GM21360 (cell line): ENCODE measurements around the gene GDF3.
"Not testable (repeated sequence)": the region's sequence is repeated elsewhere in the genome, so short reads cannot be mapped to it uniquely, and the experiment has no call there.

Experiments used
- ATAC-seq: cut with Tn5 transposase; IDR thresholded peaks from one replicate; pipeline ENCODE4 v1.9.1; 2021; ENCODE audit warnings: mild to moderate bottlenecking, moderate library complexity; ENCODE audit not compliant: unreplicated experiment

Gene GDF3

DNA sequence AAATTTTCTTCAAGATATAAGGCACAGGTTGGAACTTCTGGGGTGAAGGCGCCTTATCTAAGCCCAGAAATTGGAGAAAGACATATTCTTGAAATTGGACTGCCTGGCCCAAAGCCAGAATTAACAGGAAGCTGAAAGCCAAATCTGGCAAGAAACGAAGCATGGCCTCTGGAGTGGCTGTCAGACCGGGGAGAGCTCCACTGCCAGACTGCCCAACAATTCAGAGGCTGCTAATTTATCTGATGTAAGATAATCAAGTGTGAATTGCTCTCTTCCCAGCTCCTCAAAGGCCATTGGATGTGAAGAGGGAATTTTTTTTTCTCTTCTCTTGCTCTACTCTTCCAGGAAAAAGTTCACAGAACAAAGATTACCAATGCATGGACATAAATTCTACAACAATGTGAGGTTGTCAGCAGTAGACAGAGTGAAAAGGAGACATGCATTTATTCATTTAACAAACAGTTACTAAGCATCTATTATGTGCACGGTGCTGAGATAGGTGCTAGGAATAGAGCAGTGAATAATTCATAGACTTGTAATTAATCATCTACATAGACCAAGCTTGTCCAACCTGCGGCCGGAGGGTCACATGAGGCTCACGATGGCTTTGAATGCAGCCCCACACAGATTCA lies at the start of gene GDF3:
Gene GDF3, minus strand, starts transcription at position 210 of the 632 bp plus-strand sequence. Its CDS starts 47 bp downstream, at position 163.
- no peak for ATAC-seq

GRCh38 chr12:7732993-7733392 lies 37.4 kb upstream of the GDF3 start:
- no peak for ATAC-seq

GRCh38 chr12:7731486-7731885 lies 35.9 kb upstream of the GDF3 start:
- ATAC-seq = no peak

GRCh38 chr12:7730984-7731383 lies 35.4 kb upstream of the GDF3 start:
- not testable (repeated sequence) for ATAC-seq

DNA sequence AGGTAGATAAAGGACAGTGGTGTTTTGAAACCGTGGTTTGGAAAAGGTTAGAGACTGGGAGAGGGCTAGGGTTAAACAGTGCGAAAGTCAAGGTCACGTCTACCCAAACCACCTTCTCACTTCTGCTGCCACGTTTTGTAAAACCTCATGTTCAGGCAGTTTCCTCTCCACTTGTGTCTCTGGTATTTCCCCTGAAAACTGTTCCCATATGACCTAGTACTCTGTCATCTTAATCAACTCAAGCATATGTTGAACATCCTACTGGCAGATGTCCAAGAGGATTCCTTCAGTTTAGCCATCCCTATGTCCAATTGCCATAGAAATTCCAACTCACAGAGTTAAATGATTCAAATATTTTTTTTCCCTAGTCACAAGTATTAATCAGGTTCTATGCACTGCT lies 34.2 kb upstream of the GDF3 start:
- ATAC-seq = no peak

GRCh38 chr12:7723926-7724325 lies 28.4 kb upstream of the GDF3 start:
- ATAC-seq = no peak

- ATAC-seq = no peak
Observed at GRCh38 chr12:7719946-7720730, 24.6 kb upstream of the GDF3 start.

GRCh38 chr12:7716381-7716780 lies 20.8 kb upstream of the GDF3 start:
- ATAC-seq = no peak

DNA sequence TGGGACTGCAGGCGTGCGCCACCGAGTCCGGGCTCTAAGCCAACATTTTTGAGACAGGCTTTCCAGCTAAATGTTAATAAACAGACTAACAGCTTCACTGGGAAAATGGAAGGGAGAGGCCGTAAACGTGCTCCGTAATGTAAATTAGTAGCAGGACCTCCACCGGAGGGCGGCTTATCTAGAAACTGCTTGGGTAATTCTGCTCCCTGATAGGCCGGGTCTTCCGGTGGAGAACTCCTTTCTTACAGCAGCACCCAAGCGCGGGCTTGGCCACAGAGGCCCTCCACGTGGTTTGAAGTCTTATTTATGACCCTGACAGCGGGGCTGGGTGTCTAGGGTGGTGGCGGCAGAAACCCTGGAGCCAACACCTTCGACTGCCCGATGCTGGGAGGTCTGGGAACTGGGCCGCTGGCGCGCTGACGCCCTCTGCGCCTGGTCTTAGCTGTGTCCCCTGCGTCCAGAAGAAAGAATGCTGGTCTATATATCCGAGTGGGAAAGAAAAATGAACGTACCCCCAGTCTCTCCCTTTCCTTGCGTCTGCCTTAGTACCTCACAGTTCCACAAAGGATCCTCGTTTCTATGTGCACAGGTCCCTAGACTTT lies 17.4 kb upstream of the GDF3 start:
- no peak for ATAC-seq

DNA sequence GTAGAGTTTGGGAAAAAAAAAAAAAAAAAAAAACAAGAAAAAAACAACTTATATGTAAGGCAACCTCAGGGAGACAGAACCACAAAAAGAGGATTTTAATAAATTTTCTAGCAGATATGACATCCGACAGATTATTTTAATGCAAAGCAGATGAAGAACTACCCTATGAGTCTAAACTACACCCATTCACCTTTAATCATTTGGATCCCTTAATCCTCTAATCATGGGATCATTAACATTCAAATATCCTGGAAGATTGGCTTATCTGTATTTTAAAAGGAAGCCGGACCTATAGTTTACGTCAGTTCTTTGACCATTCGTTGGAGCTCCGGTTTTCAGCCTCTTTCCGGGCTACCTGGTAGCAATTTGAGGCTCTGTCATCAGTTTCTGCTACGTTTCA lies 15.6 kb upstream of the GDF3 start, which contains the start of gene DPPA3:
Gene DPPA3, plus strand, starts transcription at position 301 of the 400 bp plus-strand sequence. CDS start 138 bp downstream, outside the sequence.
- ATAC-seq = no peak

DNA sequence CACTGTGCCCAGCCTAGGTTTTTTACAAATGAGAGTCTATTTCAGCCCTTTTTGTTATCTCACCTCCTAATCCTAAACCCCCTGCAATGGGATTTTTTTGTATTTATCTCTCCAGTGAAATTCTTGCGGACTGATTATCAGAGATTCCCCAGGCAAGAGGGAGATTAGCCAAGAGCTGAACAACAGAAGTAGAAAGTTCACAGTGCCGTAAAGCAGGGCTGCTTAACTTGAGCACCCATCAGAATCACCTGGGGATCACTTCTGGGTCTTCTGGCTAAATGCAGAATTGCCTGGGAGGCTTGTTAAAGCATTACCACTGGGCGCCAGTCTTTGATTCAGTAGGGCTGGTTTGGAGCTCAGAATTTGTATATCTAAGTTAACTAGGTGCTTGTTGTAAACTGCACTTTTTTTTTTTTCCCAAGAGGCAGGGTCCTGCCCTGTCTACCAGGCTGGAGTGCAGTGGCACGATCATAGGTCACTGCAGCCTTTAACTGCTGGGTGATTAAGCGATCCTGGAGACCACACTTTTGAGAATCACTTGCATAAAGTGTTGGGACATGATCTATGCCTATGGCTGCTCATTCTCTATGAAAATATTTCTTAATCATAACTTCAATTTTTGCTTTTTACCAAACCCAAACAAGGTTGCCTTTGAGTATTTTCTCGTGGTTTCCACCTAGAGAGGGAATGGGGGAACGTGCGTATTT lies 14.5 kb upstream of the GDF3 start:
- no peak for ATAC-seq

GRCh38 chr12:7705846-7706245 lies 10.3 kb upstream of the GDF3 start:
- no peak for ATAC-seq

DNA sequence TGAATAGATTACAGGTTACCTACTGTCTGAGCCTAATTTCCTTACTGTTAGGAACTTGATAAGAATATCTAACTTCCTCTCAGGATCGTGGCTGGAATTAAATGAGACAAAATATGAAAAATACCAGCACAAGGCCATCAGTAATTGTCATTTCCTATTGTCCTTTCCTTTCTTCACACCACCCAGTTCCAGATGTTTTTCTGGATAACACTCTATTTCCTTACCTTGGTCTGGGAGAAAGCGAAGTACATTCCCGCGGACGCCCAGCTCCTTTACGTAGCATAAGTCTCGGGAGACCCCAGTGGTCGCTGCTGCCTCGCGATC lies 376 bp downstream of the GDF3 start:
- ATAC-seq = no peak

DNA sequence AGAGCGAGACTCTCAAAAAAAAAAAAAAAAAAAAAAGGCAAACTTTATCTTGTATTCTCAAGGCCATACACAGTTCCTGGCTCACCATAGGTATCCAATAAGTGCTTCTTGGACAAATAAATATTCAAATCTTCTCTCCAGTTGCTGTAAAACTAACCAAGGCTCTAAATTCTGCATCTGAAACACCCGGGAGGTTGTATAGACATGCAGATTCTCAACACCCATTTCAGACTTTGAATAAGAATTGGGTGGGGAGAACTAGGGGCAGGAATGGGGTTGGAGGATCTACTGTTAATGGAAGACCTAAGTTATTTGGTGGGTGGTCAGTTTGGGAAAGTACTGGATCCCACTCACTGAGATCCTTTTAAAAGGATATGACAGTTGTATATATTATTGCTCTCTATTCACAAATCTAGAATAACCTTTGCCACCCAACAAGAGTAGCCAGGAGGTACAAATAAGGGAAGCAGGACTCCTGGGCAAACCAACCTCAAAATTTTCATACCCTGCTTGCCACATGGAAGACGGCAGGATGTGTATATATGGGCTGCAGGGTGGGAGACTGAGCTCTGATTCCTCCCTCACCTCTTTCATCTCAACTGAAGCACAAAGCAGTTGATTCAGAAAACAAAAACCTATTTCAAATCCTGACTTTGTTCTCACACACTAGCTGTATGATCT lies 879 bp downstream of the GDF3 start:
- ATAC-seq = no peak

DNA sequence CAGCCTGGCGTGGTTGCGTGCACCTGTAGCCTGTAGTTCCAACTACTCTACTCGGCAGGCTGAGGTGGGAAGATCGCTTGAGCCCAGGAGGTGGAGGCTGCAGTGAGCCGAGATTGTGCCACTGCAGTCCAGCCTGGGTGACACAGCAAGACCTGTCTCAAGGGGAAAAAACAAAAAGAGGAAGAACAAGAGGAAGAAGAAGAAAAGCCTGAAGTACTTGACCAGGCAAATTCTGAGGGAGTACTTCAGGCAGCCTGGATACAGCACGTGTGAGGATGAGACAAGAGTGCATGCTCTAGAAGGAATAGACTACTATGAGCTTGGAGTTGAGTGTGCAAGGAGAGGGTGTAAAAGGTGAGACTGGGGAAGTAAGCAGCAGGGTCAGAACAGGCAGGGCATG lies 1.8 kb downstream of the GDF3 start:
- no peak for ATAC-seq

- ATAC-seq = no peak
Observed at GRCh38 chr12:7681535-7681934, 14.0 kb downstream of the GDF3 start.

GRCh38 chr12:7679251-7680045 lies 16.1 kb downstream of the GDF3 start:
- no peak for ATAC-seq

GRCh38 chr12:7678744-7679143 lies 16.8 kb downstream of the GDF3 start:
- ATAC-seq = no peak

DNA sequence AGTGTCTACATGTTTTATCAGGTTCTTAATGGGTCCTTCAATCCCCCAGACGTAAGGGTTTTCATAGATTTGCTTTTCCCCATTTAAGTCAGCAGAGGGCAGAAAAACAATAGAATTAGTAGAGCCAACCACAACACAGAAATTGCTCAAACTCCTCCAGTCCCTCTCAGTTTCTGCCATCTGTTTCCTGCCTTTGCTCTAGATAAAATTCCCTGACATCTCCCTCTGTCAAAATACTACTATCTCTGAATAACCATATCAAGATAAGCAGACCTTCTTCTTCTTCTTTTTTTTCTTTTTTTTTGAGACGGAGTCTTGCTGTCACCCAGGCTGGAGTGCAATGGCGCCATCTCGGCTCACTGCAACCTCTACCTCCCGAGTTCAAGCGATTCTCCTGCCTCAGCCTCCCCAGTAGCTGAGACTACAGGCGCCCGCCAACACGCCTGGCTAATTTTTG lies 18.1 kb downstream of the GDF3 start:
- not testable (repeated sequence) for ATAC-seq

DNA sequence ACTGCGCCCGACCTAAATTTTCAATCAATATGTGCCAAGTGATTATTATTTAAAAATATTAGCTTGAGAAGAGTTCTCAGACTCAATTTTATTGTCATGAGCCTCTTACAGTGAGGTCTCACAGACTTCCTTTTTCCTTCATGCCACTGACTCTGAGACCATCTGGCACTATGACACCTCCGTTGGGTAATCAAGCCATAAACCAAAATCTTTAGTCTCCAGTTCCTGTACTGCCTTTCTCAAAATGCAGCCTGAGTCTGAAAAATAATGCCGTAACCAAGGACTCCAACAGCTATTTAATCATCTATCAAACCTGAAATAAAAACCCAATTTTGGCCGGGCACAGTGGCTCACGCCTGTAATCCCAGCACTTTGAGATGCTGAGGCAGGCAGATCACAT lies 20.1 kb downstream of the GDF3 start:
- not testable (repeated sequence) for ATAC-seq
